NCI-H2196 treated with DMSO at 0.1 percent for 48 hours (cell line): ENCODE data around the gene FOXD3.
A peak's percentile ranks its signal among the peaks of the same experiment; 100 is the strongest.

Experiments
- DNase-seq: peaks from one replicate; lab custom pipeline; 2025; ENCODE audit not compliant: unreplicated experiment; lab: John Stamatoyannopoulos, UW

The FOXD3 gene

GRCh38 chr1:63320022-63320721, 2.2 kb upstream of the FOXD3 start:
- no peak for DNase-seq

- no peak for DNase-seq
Observed at GRCh38 chr1:63321066-63321784, 1.1 kb upstream of the FOXD3 start.

GRCh38 chr1:63321785-63322113, 618 bp upstream of the FOXD3 start:
- DNase-seq = no peak

- peak; percentile 28 for DNase-seq
Observed at GRCh38 chr1:63322944-63323864, 837 bp downstream of the FOXD3 start.

GRCh38 chr1:63323865-63324778, 1.8 kb downstream of the FOXD3 start:
- no peak for DNase-seq

- no peak for DNase-seq
Observed at GRCh38 chr1:63324779-63325119, 2.4 kb downstream of the FOXD3 start.

GRCh38 chr1:63325279-63325985, 3.1 kb downstream of the FOXD3 start:
- DNase-seq = no peak

- DNase-seq = no peak
Observed at GRCh38 chr1:63326106-63326472, 3.7 kb downstream of the FOXD3 start.

- no peak for DNase-seq
Observed at GRCh38 chr1:63326473-63327380, 4.4 kb downstream of the FOXD3 start.

GRCh38 chr1:63327417-63328054, 5.2 kb downstream of the FOXD3 start:
- DNase-seq = peak; percentile 30

GRCh38 chr1:63328122-63328521, 5.8 kb downstream of the FOXD3 start:
- DNase-seq = no peak

GRCh38 chr1:63328781-63329180, 6.4 kb downstream of the FOXD3 start:
- DNase-seq = no peak

- DNase-seq = no peak
Observed at GRCh38 chr1:63329621-63330330, 7.4 kb downstream of the FOXD3 start.

GRCh38 chr1:63330331-63330916, 8.1 kb downstream of the FOXD3 start:
- DNase-seq = no peak

- no peak for DNase-seq
Observed at GRCh38 chr1:63342402-63342801, 20.0 kb downstream of the FOXD3 start.

GRCh38 chr1:63343922-63344321, 21.6 kb downstream of the FOXD3 start:
- no peak for DNase-seq

GRCh38 chr1:63350320-63350719, 28.0 kb downstream of the FOXD3 start:
- peak; percentile 65 for DNase-seq

- no peak for DNase-seq
Observed at GRCh38 chr1:63352736-63353135, 30.4 kb downstream of the FOXD3 start.
